Central memory CD8-positive, alpha-beta T cell (primary cell): ENCODE measurements around the gene CEBPE.

Experiments
- ATAC-seq: fragments of 150-1000 bp; cut with Tn5 transposase; replicated peaks from 2 replicates; pipeline ENCODE4 v1.10.0; 2022; ENCODE audit warnings: mild to moderate bottlenecking, moderate FRiP score, moderate number of reproducible peaks; ENCODE audit not compliant: poor library complexity, severe bottlenecking; ENCODE audit errors: extremely low read depth
- DNase-seq, 2 donors: peaks; one replicate each; pipeline ENCODE4 v3.0.0; 2021; ENCODE audit warnings: low spot score in 2 of 2
- H3K27ac Mint-ChIP-seq: one replicate; pipeline ENCODE4 v1.8.0; 2022; ENCODE audit warnings: low read depth, mild to moderate bottlenecking, moderate library complexity, mixed read lengths
- H3K27me3 Mint-ChIP-seq: one replicate; pipeline ENCODE4 v1.8.0; 2022; ENCODE audit warnings: mixed read lengths
- H3K36me3 Mint-ChIP-seq: one replicate; pipeline ENCODE4 v1.8.0; 2022; ENCODE audit warnings: mild to moderate bottlenecking, moderate library complexity, mixed read lengths; ENCODE audit not compliant: insufficient read depth
- H3K4me1 Mint-ChIP-seq: one replicate; pipeline ENCODE4 v1.8.0; 2022; ENCODE audit warnings: mixed read lengths
- H3K4me3 Mint-ChIP-seq: one replicate; pipeline ENCODE4 v1.8.0; 2022; ENCODE audit warnings: mild to moderate bottlenecking, moderate library complexity, mixed read lengths
- H3K9me3 Mint-ChIP-seq: one replicate; pipeline ENCODE4 v1.8.0; 2022; ENCODE audit warnings: mixed read lengths

Gene CEBPE

GRCh38 chr14:23153851-23154796 is 35.1 kb upstream of the CEBPE start:
- H3K36me3 Mint-ChIP-seq: no peaks in the 10 kb centered on the region
- ATAC-seq: no peak
- no peaks in the 10 kb centered on the region for H3K9me3 Mint-ChIP-seq
- no peaks in the 10 kb centered on the region for H3K4me1 Mint-ChIP-seq
- H3K27me3 Mint-ChIP-seq: peaks cover 63% of the 10 kb centered on the region
- no peak overlapping the region for H3K4me3 Mint-ChIP-seq
- no peak overlapping the region for H3K27ac Mint-ChIP-seq
- no peak for DNase-seq

DNA sequence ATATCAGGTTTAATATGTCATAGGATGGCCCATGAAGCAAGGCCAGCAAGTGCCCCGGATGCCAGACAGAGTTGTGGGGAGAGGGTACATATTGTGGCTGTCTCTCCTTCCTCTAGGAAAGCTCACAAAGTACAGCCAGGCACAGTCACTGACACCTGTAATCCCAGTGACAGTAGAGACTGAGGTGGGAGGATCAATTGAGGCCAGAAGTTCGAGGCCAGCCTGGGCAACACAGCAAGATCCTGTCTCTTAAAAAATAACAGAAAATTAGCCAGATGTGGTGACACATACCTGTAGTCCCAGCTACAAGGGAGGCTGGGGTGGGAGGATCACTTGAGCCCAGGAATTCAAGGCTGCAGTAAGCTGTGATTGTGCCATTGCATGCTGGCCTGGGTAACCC is 32.3 kb upstream of the CEBPE start:
- DNase-seq (no peak), ATAC-seq (no peak)
- H3K9me3 Mint-ChIP-seq: no peaks in the 10 kb centered on the region
- H3K4me3 Mint-ChIP-seq: no peak overlapping the region
- no peak overlapping the region for H3K27ac Mint-ChIP-seq
- H3K27me3 Mint-ChIP-seq: peaks cover 74% of the 10 kb centered on the region
- no peaks in the 10 kb centered on the region for H3K4me1 Mint-ChIP-seq
- H3K36me3 Mint-ChIP-seq: no peaks in the 10 kb centered on the region

- no peaks in the 10 kb centered on the region for H3K36me3 Mint-ChIP-seq
- no peaks in the 10 kb centered on the region for H3K4me1 Mint-ChIP-seq
- H3K27ac Mint-ChIP-seq: no peak overlapping the region
- no peak for ATAC-seq
- DNase-seq: no peak
- H3K9me3 Mint-ChIP-seq: no peaks in the 10 kb centered on the region
- no peak overlapping the region for H3K4me3 Mint-ChIP-seq
- H3K27me3 Mint-ChIP-seq: peaks cover 68% of the 10 kb centered on the region
These were observed 30.7 kb upstream of the CEBPE start for GRCh38 chr14:23149745-23150144.

- Mint-ChIP-seq H3K4me1 (no peaks in the 10 kb centered on the region), H3K27ac (no peak overlapping the region), H3K9me3 (no peaks in the 10 kb centered on the region), H3K4me3 (no peak overlapping the region), H3K27me3 (peaks cover 63% of the 10 kb centered on the region), H3K36me3 (no peaks in the 10 kb centered on the region)
- DNase-seq (no peak), ATAC-seq (no peak)
These were observed 29.7 kb upstream of the CEBPE start for GRCh38 chr14:23148591-23149249.

GRCh38 chr14:23147676-23148075 is 28.6 kb upstream of the CEBPE start:
- Mint-ChIP-seq H3K4me3 (no peak overlapping the region), H3K27ac (no peak overlapping the region)

GRCh38 chr14:23146980-23147379 is 27.9 kb upstream of the CEBPE start:
- ATAC-seq (no peak), DNase-seq (no peak)
- no peaks in the 10 kb centered on the region for H3K4me1 Mint-ChIP-seq
- no peak overlapping the region for H3K4me3 Mint-ChIP-seq
- no peaks in the 10 kb centered on the region for H3K9me3 Mint-ChIP-seq
- peaks cover 57% of the 10 kb centered on the region for H3K27me3 Mint-ChIP-seq
- no peak overlapping the region for H3K27ac Mint-ChIP-seq
- no peaks in the 10 kb centered on the region for H3K36me3 Mint-ChIP-seq

More at GRCh38 chr14:23147676-23148075, 28.6 kb upstream of the CEBPE start:
- Mint-ChIP-seq H3K9me3 (no peaks in the 10 kb centered on the region), H3K4me1 (no peaks in the 10 kb centered on the region), H3K36me3 (no peaks in the 10 kb centered on the region), H3K27me3 (peaks cover 57% of the 10 kb centered on the region)
- ATAC-seq (no peak), DNase-seq (no peak)

GRCh38 chr14:23146351-23146910 is 27.4 kb upstream of the CEBPE start:
- Mint-ChIP-seq H3K36me3 (no peaks in the 10 kb centered on the region), H3K27ac (no peak overlapping the region), H3K4me1 (no peaks in the 10 kb centered on the region), H3K27me3 (peaks cover 56% of the 10 kb centered on the region), H3K4me3 (no peak overlapping the region), H3K9me3 (no peaks in the 10 kb centered on the region)
- no peak for DNase-seq
- no peak for ATAC-seq

- H3K4me1 Mint-ChIP-seq: no peaks in the 10 kb centered on the region
- no peak overlapping the region for H3K4me3 Mint-ChIP-seq
- DNase-seq (no peak), ATAC-seq (no peak)
- H3K9me3 Mint-ChIP-seq: no peaks in the 10 kb centered on the region
- H3K27ac Mint-ChIP-seq: no peak overlapping the region
- H3K36me3 Mint-ChIP-seq: no peaks in the 10 kb centered on the region
- H3K27me3 Mint-ChIP-seq: peaks cover 50% of the 10 kb centered on the region
These were observed 26.8 kb upstream of the CEBPE start for GRCh38 chr14:23145794-23146350.

- ATAC-seq (no peak), DNase-seq (no peak)
- Mint-ChIP-seq H3K4me3 (no peak overlapping the region), H3K4me1 (no peaks in the 10 kb centered on the region), H3K27me3 (peaks cover 30% of the 10 kb centered on the region), H3K27ac (no peak overlapping the region), H3K36me3 (no peaks in the 10 kb centered on the region), H3K9me3 (no peaks in the 10 kb centered on the region)
These were observed 24.9 kb upstream of the CEBPE start for GRCh38 chr14:23143911-23144310.

DNA sequence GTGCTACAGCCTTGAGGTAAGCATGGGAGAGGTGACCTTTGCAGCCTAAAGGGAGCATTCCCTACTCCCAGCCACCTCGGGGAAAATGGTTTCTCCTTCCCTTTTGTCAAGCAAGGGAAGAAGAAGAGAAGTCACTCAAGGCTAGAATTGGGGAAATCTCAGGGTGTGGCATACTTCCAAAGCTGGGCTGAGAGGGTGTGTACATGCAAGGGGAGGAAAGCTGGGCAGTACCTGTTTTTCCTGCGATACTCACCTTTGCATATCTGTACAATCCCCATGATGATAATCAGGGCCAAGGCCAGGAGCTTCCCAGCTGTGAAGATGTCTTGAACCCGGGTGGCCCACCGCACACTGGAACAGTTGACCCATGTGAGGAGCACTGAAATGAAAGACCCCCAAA is 23.8 kb upstream of the CEBPE start:
- no peaks in the 10 kb centered on the region for H3K9me3 Mint-ChIP-seq
- peaks cover 20% of the 10 kb centered on the region for H3K27me3 Mint-ChIP-seq
- no peaks in the 10 kb centered on the region for H3K36me3 Mint-ChIP-seq
- H3K27ac Mint-ChIP-seq: no peak overlapping the region
- no peak for ATAC-seq
- H3K4me3 Mint-ChIP-seq: no peak overlapping the region
- H3K4me1 Mint-ChIP-seq: no peaks in the 10 kb centered on the region
- no peak for DNase-seq

GRCh38 chr14:23141706-23142444 is 22.8 kb upstream of the CEBPE start:
- Mint-ChIP-seq H3K27me3 (peaks cover 14% of the 10 kb centered on the region), H3K27ac (no peak overlapping the region), H3K4me1 (no peaks in the 10 kb centered on the region), H3K36me3 (no peaks in the 10 kb centered on the region), H3K9me3 (no peaks in the 10 kb centered on the region), H3K4me3 (no peak overlapping the region)
- DNase-seq (no peak), ATAC-seq (no peak)

- Mint-ChIP-seq H3K4me1 (no peaks in the 10 kb centered on the region), H3K9me3 (no peaks in the 10 kb centered on the region)
These were observed 21.3 kb upstream of the CEBPE start for GRCh38 chr14:23140371-23140770.

More at GRCh38 chr14:23140371-23140770, 21.3 kb upstream of the CEBPE start:
- ATAC-seq (no peak), DNase-seq (no peak)
- no peaks in the 10 kb centered on the region for H3K36me3 Mint-ChIP-seq
- H3K27me3 Mint-ChIP-seq: no peaks in the 10 kb centered on the region
- H3K27ac Mint-ChIP-seq: no peak overlapping the region
- no peak overlapping the region for H3K4me3 Mint-ChIP-seq
